Liver (tissue), 3 donors: ENCODE data around the gene MORN4.

Experiments
- ATF3 ChIP-seq: IDR thresholded peaks from 2 replicates; pipeline ENCODE4 v1.6.1; 2016; ENCODE audit warnings: antibody characterized with exemption
- EGR1 ChIP-seq, 2 donors: IDR thresholded peaks; 2 replicates each; pipeline ENCODE4 v1.6.1; 2016 to 2018; ENCODE audit warnings: antibody characterized with exemption in 2 of 2, low read depth in 2 of 2
- RAD21 ChIP-seq, 2 donors: IDR thresholded peaks; 2 replicates each; pipeline ENCODE4 v1.6.1; 2016; ENCODE audit warnings: antibody characterized with exemption in 2 of 2, mild to moderate bottlenecking in 2 of 2
- SP1 ChIP-seq: IDR thresholded peaks from 2 replicates; pipeline ENCODE4 v1.6.1; 2018; ENCODE audit warnings: antibody characterized with exemption, mild to moderate bottlenecking
- TAF1 ChIP-seq: conservative IDR thresholded peaks from 2 replicates; pipeline ENCODE4 v1.6.1; 2016; ENCODE audit warnings: antibody characterized with exemption, mild to moderate bottlenecking
- TF ChIP-seq, protein P1 (sequence below): fragments of 150-350 bp; IDR thresholded peaks from 2 replicates; pipeline ENCODE4 v1.5.1; 2017; ENCODE audit warnings: improper control_type of control experiment, low read depth, low read length; ENCODE audit not compliant: missing input control
- TF ChIP-seq, protein P2 (sequence below): IDR thresholded peaks from 2 replicates; pipeline ENCODE4 v1.6.1; 2016; ENCODE audit warnings: antibody characterized with exemption, mild to moderate bottlenecking
- donor health status: healthy.
- donor health status: healthy.

- TF ChIP-seq, protein P1, sequence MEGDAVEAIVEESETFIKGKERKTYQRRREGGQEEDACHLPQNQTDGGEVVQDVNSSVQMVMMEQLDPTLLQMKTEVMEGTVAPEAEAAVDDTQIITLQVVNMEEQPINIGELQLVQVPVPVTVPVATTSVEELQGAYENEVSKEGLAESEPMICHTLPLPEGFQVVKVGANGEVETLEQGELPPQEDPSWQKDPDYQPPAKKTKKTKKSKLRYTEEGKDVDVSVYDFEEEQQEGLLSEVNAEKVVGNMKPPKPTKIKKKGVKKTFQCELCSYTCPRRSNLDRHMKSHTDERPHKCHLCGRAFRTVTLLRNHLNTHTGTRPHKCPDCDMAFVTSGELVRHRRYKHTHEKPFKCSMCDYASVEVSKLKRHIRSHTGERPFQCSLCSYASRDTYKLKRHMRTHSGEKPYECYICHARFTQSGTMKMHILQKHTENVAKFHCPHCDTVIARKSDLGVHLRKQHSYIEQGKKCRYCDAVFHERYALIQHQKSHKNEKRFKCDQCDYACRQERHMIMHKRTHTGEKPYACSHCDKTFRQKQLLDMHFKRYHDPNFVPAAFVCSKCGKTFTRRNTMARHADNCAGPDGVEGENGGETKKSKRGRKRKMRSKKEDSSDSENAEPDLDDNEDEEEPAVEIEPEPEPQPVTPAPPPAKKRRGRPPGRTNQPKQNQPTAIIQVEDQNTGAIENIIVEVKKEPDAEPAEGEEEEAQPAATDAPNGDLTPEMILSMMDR = no peak
- TF ChIP-seq, protein P2, sequence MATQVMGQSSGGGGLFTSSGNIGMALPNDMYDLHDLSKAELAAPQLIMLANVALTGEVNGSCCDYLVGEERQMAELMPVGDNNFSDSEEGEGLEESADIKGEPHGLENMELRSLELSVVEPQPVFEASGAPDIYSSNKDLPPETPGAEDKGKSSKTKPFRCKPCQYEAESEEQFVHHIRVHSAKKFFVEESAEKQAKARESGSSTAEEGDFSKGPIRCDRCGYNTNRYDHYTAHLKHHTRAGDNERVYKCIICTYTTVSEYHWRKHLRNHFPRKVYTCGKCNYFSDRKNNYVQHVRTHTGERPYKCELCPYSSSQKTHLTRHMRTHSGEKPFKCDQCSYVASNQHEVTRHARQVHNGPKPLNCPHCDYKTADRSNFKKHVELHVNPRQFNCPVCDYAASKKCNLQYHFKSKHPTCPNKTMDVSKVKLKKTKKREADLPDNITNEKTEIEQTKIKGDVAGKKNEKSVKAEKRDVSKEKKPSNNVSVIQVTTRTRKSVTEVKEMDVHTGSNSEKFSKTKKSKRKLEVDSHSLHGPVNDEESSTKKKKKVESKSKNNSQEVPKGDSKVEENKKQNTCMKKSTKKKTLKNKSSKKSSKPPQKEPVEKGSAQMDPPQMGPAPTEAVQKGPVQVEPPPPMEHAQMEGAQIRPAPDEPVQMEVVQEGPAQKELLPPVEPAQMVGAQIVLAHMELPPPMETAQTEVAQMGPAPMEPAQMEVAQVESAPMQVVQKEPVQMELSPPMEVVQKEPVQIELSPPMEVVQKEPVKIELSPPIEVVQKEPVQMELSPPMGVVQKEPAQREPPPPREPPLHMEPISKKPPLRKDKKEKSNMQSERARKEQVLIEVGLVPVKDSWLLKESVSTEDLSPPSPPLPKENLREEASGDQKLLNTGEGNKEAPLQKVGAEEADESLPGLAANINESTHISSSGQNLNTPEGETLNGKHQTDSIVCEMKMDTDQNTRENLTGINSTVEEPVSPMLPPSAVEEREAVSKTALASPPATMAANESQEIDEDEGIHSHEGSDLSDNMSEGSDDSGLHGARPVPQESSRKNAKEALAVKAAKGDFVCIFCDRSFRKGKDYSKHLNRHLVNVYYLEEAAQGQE = no peak
- TF ChIP-seq ATF3 = no peak
- TF ChIP-seq RAD21 (IDR thresholded peaks at IDR 0.05) = no peak
- TF ChIP-seq EGR1 (IDR thresholded peaks at IDR 0.05; ENCODE audit: low read depth in 2 of 2) = no peak
- TF ChIP-seq TAF1 = no peak
- no peak for TF ChIP-seq SP1
Observed at GRCh38 chr10:97567891-97568290, 65.4 kb downstream of the MORN4 start.
